Muscle layer of duodenum (tissue), 2 donors: ENCODE measurements around the gene RAB13.
"Not testable (repeated sequence)": the region's sequence is repeated elsewhere in the genome, so short reads cannot be mapped to it uniquely, and the experiment has no call there.

Experiments used
- H3K27ac ChIP-seq: one replicate; pipeline ENCODE4 v1.7.0; 2013; ENCODE audit warnings: mild to moderate bottlenecking, low read length
- H3K27me3 ChIP-seq: one replicate; pipeline ENCODE4 v1.7.0; 2013; ENCODE audit warnings: low read depth, mild to moderate bottlenecking, control low read depth, low read length
- H3K36me3 ChIP-seq, 2 donors: one replicate each; pipeline ENCODE4 v1.7.0; 2013; ENCODE audit warnings: low read length in 2 of 2, control low read depth in 1 of 2, mild to moderate bottlenecking in 1 of 2; ENCODE audit not compliant: insufficient read depth in 2 of 2, control insufficient read depth in 1 of 2
- H3K4me1 ChIP-seq, 2 donors: one replicate each; pipeline ENCODE4 v1.7.0; 2013; ENCODE audit warnings: low read length in 2 of 2, mild to moderate bottlenecking in 2 of 2, control low read depth in 1 of 2, moderate library complexity in 1 of 2; ENCODE audit not compliant: insufficient read depth in 2 of 2, control insufficient read depth in 1 of 2
- H3K4me3 ChIP-seq, 2 donors: one replicate each; pipeline ENCODE4 v1.7.0; 2013; ENCODE audit warnings: low read length in 2 of 2, low read depth in 1 of 2, mild to moderate bottlenecking in 1 of 2
- H3K9me3 ChIP-seq, 2 donors: one replicate each; pipeline ENCODE4 v1.7.0; 2013; ENCODE audit warnings: low read length in 2 of 2, control low read depth in 1 of 2, mild to moderate bottlenecking in 1 of 2; ENCODE audit not compliant: control insufficient read depth in 1 of 2
- donor health status: healthy.

RAB13 gene

DNA sequence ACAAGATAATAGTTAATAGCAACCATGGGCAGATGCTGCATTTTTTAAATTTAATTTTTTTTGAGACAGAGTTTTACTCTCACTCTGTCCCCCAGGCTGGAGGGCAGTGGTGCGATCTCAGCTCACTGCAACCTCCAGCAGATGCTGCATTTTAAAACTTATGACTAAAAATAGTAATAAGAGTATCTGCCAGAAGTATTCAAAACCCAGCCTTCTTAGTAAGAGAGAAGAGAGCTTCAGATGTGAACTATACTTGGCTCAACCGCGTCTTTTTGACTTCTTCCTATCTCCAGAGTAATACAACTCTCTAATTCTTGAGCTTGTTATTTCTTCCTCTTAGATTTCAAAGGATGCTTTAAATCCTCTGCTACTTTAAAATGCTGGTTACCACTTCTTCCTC, 9.1 kb upstream of the RAB13 start:
- Histone ChIP-seq H3K4me3 (no peak overlapping the region), H3K27me3 (no peaks in the 10 kb centered on the region), H3K9me3 (no peaks in the 10 kb centered on the region), H3K27ac (no peak overlapping the region), H3K4me1 (peaks cover 16 to 34% of the 10 kb centered on the region in 2 donors), H3K36me3 (peaks cover 20 to 26% of the 10 kb centered on the region in 2 donors)

GRCh38 chr1:153991806-153992205, 5.7 kb upstream of the RAB13 start:
- no peaks in the 10 kb centered on the region for H3K9me3 ChIP-seq
- H3K4me1 ChIP-seq, result peaks cover 16 to 38% of the 10 kb centered on the region in 2 donors
- peak overlapping the region; percentile 94 to 96 for H3K4me3 ChIP-seq
- peaks cover 20 to 26% of the 10 kb centered on the region in 2 donors for H3K36me3 ChIP-seq
- H3K27ac ChIP-seq, result peak overlapping the region; percentile 97
- H3K27me3 ChIP-seq, result no peaks in the 10 kb centered on the region

- Histone ChIP-seq H3K27ac (peak overlapping the region; percentile 97), H3K27me3 (no peaks in the 10 kb centered on the region), H3K4me3 (peak overlapping the region; percentile 94 to 96), H3K9me3 (no peaks in the 10 kb centered on the region), H3K36me3 (peaks cover 20 to 26% of the 10 kb centered on the region in 2 donors), H3K4me1 (peaks cover 16 to 38% of the 10 kb centered on the region in 2 donors)
Observed at GRCh38 chr1:153991151-153991630, 5.1 kb upstream of the RAB13 start.

GRCh38 chr1:153990468-153991150, 4.5 kb upstream of the RAB13 start, which contains the start of gene RPS27:
TSS of gene RPS27 (plus strand) at chr1:153990762. CDS start at chr1:153990797, 35 bp downstream.
- peaks cover 16 to 38% of the 10 kb centered on the region in 2 donors for H3K4me1 ChIP-seq
- H3K36me3 ChIP-seq, result peaks cover 20 to 29% of the 10 kb centered on the region in 2 donors
- H3K9me3 ChIP-seq, result no peaks in the 10 kb centered on the region
- H3K27ac ChIP-seq, result peak within 1 kb of the TSS; percentile 97
- no peaks in the 10 kb centered on the region for H3K27me3 ChIP-seq
- peak within 1 kb of the TSS; percentile 94 to 96 for H3K4me3 ChIP-seq

DNA sequence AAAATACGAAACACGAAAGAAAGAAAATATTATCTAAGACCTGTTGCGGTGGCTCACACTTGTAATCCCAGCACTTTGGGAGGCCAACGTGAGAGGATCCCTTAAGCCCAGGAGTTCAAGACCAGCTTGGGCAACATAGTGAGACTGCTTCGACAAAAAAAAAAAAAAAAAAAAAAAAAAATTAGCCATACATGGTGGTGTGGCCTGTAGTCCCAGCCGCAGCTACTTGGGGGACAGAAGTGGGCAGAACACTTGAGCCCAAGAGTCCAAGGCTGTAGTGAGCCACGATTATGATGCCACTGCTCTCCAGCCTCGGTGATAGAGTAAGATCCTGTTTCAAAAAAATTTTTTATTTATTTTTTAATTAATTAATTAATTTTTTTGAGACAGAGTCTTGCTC, 1.5 kb upstream of the RAB13 start:
- no peak overlapping the region for H3K4me3 ChIP-seq
- peaks cover 22 to 34% of the 10 kb centered on the region in 2 donors for H3K4me1 ChIP-seq

GRCh38 chr1:153985341-153985912, 712 bp downstream of the RAB13 start:
- peaks cover 4 to 18% of the 10 kb centered on the region in 2 donors for H3K36me3 ChIP-seq
- H3K4me1 ChIP-seq, result peaks cover 10 to 20% of the 10 kb centered on the region in 2 donors
- H3K27me3 ChIP-seq, result no peaks in the 10 kb centered on the region
- H3K9me3 ChIP-seq, result no peaks in the 10 kb centered on the region
- H3K27ac ChIP-seq, result peak overlapping the region; percentile 96
- peak overlapping the region; percentile 72 to 88 for H3K4me3 ChIP-seq

More for the DNA sequence above, 1.5 kb upstream of the RAB13 start:
- peaks cover 10 to 20% of the 10 kb centered on the region in 2 donors for H3K36me3 ChIP-seq
- no peak overlapping the region for H3K27ac ChIP-seq
- H3K9me3 ChIP-seq, result no peaks in the 10 kb centered on the region
- no peaks in the 10 kb centered on the region for H3K27me3 ChIP-seq

- Histone ChIP-seq H3K27me3 (no peaks in the 10 kb centered on the region), H3K36me3 (peaks cover 4 to 18% of the 10 kb centered on the region in 2 donors), H3K27ac (peak overlapping the region; percentile 96), H3K4me1 (peaks cover 10 to 20% of the 10 kb centered on the region in 2 donors), H3K9me3 (no peaks in the 10 kb centered on the region), H3K4me3 (peak overlapping the region; percentile 72 to 88)
Observed at GRCh38 chr1:153984123-153984894, 1.8 kb downstream of the RAB13 start.

GRCh38 chr1:153981735-153982134, 4.4 kb downstream of the RAB13 start:
- H3K4me3 ChIP-seq, H3K27me3 ChIP-seq, H3K9me3 ChIP-seq, H3K27ac ChIP-seq: not testable (repeated sequence)
- H3K4me1 ChIP-seq, result peaks cover 10 to 28% of the 10 kb centered on the region in 2 donors
- peaks cover 4 to 18% of the 10 kb centered on the region in 2 donors for H3K36me3 ChIP-seq

DNA sequence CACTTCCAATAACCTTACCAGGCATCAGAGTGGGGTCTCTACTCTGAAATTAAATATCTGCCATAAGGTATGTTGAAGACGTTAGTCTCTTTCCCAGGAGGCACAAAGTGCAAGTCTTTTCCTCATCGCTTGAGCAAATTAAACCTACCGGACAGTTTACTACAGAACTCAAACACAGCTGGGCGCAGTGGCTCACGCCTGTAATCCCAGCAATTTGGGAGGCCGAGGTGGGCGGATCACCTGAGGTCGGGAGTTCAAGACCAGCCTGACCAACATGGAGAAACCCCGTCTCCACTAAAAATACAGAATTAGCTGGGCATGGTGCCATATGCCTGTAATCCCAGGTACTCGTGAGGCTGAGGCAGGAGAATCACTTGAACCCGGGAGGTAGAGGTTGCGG, 7.0 kb downstream of the RAB13 start:
- peaks cover 14 to 23% of the 10 kb centered on the region in 2 donors for H3K36me3 ChIP-seq
- H3K9me3 ChIP-seq, H3K4me3 ChIP-seq, H3K27ac ChIP-seq, H3K27me3 ChIP-seq: not testable (repeated sequence)
- peaks cover 12 to 26% of the 10 kb centered on the region in 2 donors for H3K4me1 ChIP-seq

DNA sequence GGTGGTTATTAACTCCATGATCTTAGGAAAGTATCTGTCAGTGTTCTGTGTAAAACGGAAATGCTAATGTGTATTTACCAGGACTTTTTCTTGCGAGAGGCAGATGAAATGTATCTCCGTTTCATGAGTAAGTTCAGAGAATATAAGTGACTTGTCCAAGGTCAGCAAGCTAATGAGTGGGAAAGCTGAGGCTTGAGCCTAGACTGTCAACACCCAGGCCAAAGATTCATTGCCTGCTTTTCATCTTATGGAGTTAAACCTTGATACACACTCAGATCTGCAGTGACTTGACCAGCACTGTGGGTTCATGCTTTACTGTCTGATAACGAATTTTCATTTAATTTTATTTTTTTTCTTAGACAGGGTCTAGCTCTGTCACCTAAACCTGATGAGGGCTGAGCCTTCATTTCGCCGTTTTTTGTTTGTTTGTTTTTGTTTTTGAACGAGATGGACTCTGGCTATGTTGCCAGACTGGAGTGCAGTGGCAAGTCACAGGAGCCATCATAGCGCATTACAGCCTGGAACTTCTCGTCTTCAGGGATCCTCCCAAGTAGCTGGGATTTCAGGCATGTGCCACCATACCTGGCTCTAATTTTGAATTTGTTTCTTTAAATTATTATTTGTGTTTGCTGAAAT, 7.7 kb downstream of the RAB13 start:
- H3K27ac ChIP-seq, result peak overlapping the region; percentile 90
- H3K9me3 ChIP-seq, result no peaks in the 10 kb centered on the region
- peaks cover 21 to 29% of the 10 kb centered on the region in 2 donors for H3K36me3 ChIP-seq
- no peaks in the 10 kb centered on the region for H3K27me3 ChIP-seq
- H3K4me3 ChIP-seq, result peak overlapping the region; percentile 90 to 92
- H3K4me1 ChIP-seq, result peaks cover 12 to 24% of the 10 kb centered on the region in 2 donors
